22Rv1 (cell line): ENCODE data around the gene DERA.

ENCODE experiments used
- ZFX ChIP-seq: fragments of 450-650 bp; IDR thresholded peaks from 2 replicates; pipeline ENCODE4 v1.6.1; 2017; ENCODE audit warnings: antibody characterized with exemption, borderline replicate concordance
- TF ChIP-seq, protein P1 (sequence below): fragments of 450-650 bp; IDR thresholded peaks from 2 replicates; pipeline ENCODE4 v1.5.1; 2017; ENCODE audit warnings: mild to moderate bottlenecking

DNA sequence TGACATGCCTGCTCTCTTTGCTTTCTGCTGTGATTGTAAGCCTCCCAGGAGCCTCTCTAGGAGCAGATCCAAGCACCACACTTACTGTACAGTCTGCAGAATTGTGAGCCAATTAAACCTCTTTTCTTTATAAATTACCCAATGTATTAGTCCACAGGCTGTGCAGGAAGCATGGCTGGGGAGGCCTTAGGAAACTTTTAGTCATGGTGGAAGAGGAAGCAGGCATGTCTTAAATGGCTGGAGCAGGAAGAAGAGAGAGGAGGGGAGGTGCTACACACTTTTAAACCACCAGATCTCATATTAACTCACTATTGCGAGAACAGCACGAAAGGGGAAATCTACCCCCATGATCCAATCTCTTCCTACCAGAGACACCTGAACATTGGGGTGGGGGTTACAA lies 108.9 kb downstream of the DERA start:
- TF ChIP-seq, protein P1, sequence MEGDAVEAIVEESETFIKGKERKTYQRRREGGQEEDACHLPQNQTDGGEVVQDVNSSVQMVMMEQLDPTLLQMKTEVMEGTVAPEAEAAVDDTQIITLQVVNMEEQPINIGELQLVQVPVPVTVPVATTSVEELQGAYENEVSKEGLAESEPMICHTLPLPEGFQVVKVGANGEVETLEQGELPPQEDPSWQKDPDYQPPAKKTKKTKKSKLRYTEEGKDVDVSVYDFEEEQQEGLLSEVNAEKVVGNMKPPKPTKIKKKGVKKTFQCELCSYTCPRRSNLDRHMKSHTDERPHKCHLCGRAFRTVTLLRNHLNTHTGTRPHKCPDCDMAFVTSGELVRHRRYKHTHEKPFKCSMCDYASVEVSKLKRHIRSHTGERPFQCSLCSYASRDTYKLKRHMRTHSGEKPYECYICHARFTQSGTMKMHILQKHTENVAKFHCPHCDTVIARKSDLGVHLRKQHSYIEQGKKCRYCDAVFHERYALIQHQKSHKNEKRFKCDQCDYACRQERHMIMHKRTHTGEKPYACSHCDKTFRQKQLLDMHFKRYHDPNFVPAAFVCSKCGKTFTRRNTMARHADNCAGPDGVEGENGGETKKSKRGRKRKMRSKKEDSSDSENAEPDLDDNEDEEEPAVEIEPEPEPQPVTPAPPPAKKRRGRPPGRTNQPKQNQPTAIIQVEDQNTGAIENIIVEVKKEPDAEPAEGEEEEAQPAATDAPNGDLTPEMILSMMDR, result no peak
- no peak for TF ChIP-seq ZFX
